ENCODE results near the gene TAS1R1. TPM values are rescaled to one million over a fixed set of nuclear protein-coding genes. Genes with fewer than 3 reads are reported as not detected.

TAS1R1 gene
- total and polyA plus RNA-seq, 9 of the 15 experiments (the other 6 are each of a cell fraction or from before 2014, with no cell fraction given) = 0.06 TPM; not detected in 8

- TF ChIP-seq CHD1 (IDR thresholded peaks at IDR 0.05; ENCODE audit: low read length) = peak; percentile 93
- TF ChIP-seq CBFA2T3 (IDR thresholded peaks at IDR 0.05) = no peak; the same call in 1 of the 2 replicates
- TF ChIP-seq TCF3 (CRISPR knock-in tag; IDR thresholded peaks at IDR 0.05) = peak; percentile 45; the same call in 1 of the 2 replicates
- no peak; the same call in 1 of the 2 replicates for TF ChIP-seq SOX6 (IDR thresholded peaks at IDR 0.05)
- no peak for TF ChIP-seq GTF2B (IDR thresholded peaks at IDR 0.05; ENCODE audit: extremely low read depth, insufficient read length)
- TF ChIP-seq SPI1 (IDR thresholded peaks at IDR 0.05; ENCODE audit: borderline replicate concordance, low read depth, low read length) = no peak
- TF ChIP-seq FOXP1 (CRISPR knock-in tag; IDR thresholded peaks at IDR 0.05) = peak; percentile 93
- TF ChIP-seq CREB1 (IDR thresholded peaks at IDR 0.05) = peak; percentile 40; the same call in 1 of the 2 replicates
- TF ChIP-seq CREB1 (CRISPR knock-in tag; IDR thresholded peaks at IDR 0.05) = peak; percentile 65
- TF ChIP-seq ZNF12 (CRISPR knock-in tag; IDR thresholded peaks at IDR 0.05) = peak; percentile 54; the same call in 1 of the 2 replicates
- no peak for TF ChIP-seq BRCA1 (IDR thresholded peaks at IDR 0.05)
- TF ChIP-seq BRCA1 (CRISPR knock-in tag; IDR thresholded peaks at IDR 0.05) = no peak
- TF ChIP-seq ZNF316 (IDR thresholded peaks at IDR 0.05) = no peak
- no peak for TF ChIP-seq FOXA1 (IDR thresholded peaks at IDR 0.05; ENCODE audit: borderline replicate concordance)
- no peak for TF ChIP-seq XRCC4 (IDR thresholded peaks at IDR 0.05; ENCODE audit: extremely low read depth, insufficient read depth, insufficient read length)
- no peak for TF ChIP-seq CCAR2 (IDR thresholded peaks at IDR 0.05; ENCODE audit: low read depth, low read length)
- TF ChIP-seq ZNF311 (CRISPR knock-in tag; IDR thresholded peaks at IDR 0.05) = no peak
- peak; percentile 82 for TF ChIP-seq PHF20 (IDR thresholded peaks at IDR 0.05; ENCODE audit: partially characterized antibody)
- TF ChIP-seq MXD1 (CRISPR knock-in tag; IDR thresholded peaks at IDR 0.05; ENCODE audit: borderline replicate concordance, poor library complexity, severe bottlenecking) = peak; percentile 60
- TF ChIP-seq ERF (CRISPR knock-in tag; IDR thresholded peaks at IDR 0.05) = peak; percentile 53; the same call in 1 of the 2 replicates
- peak; percentile 95 for TF ChIP-seq SAP30 (IDR thresholded peaks at IDR 0.05; ENCODE audit: borderline replicate concordance, insufficient read depth, low read depth, low read length, poor library complexity, severe bottlenecking)
- TF ChIP-seq ZNF121 (CRISPR knock-in tag; conservative IDR thresholded peaks at IDR 0.05) = no peak
- TF ChIP-seq NKRF (IDR thresholded peaks at IDR 0.05; ENCODE audit: borderline replicate concordance) = 0 out of 2 replicates have a peak, but pooled peaks have one; percentile 65
- peak; percentile 51 for TF ChIP-seq EP300 (IDR thresholded peaks at IDR 0.05; ENCODE audit: low read length)
- peak; percentile 70; the same call in 1 of the 2 replicates for TF ChIP-seq JUN (IDR thresholded peaks at IDR 0.05; ENCODE audit: borderline replicate concordance, low read depth, low read length)
- no peak; the same call in 1 of the 2 replicates for TF ChIP-seq JUN (CRISPR knock-in tag; IDR thresholded peaks at IDR 0.05; ENCODE audit: borderline replicate concordance)
- peak; percentile 99; the same call in 1 of the 2 replicates for TF ChIP-seq RB1 (IDR thresholded peaks at IDR 0.05; ENCODE audit: low read depth)
These were observed 838 bp upstream of the TAS1R1 start, which contains the start of gene NOL9 (continued) for GRCh38 chr1:6554031-6554906.
